Fibroblast of lung (primary cell): ENCODE results near the gene PACSIN1. TPM values are rescaled to one million over a fixed set of nuclear protein-coding genes. Genes with fewer than 3 reads are reported as not detected.

ENCODE experiments used
- DNase-seq, 2 donors: peaks; one replicate each; pipeline versions ENCODE4 v3.0.0 to v3.0.0-alpha.2; 2010; ENCODE audit warnings: low read depth in 2 of 2
- H2AFZ ChIP-seq: 2 replicates; pipeline ENCODE4 v1.5.1; 2012; ENCODE audit warnings: low read length, control low read depth, inconsistent platforms
- H3K27ac ChIP-seq: 2 replicates; pipeline ENCODE4 v1.5.1; 2011; ENCODE audit warnings: low read length, control low read depth; ENCODE audit not compliant: insufficient read depth
- H3K27me3 ChIP-seq: 2 replicates; pipeline ENCODE4 v1.5.1; 2011; ENCODE audit warnings: mild to moderate bottlenecking, low read length; ENCODE audit not compliant: control insufficient read depth, insufficient read depth
- H3K36me3 ChIP-seq: 2 replicates; pipeline ENCODE4 v1.5.1; 2011; ENCODE audit warnings: low read length; ENCODE audit not compliant: control insufficient read depth, insufficient read depth
- H3K4me1 ChIP-seq: 2 replicates; pipeline ENCODE4 v1.5.1; 2011; ENCODE audit warnings: low read length; ENCODE audit not compliant: control insufficient read depth, insufficient read depth; ENCODE audit errors: extremely low read depth
- H3K4me2 ChIP-seq: 2 replicates; pipeline ENCODE4 v1.5.1; 2011; ENCODE audit warnings: low read length, control low read depth; ENCODE audit not compliant: insufficient read depth; ENCODE audit errors: extremely low read depth
- H3K4me3 ChIP-seq, 4 experiments: fragments of 200-600 bp in 1 of 4; sonication (generic) in 1 of 4; replicated peaks in 1 of 4; 2 replicates each; pipeline ENCODE4 v1.5.1; 2011 to 2016; ENCODE audit warnings: low read length in 4 of 4, low read depth in 3 of 4, mild to moderate bottlenecking in 3 of 4, control low read depth in 2 of 4, inconsistent platforms in 1 of 4, mixed read lengths in 1 of 4; ENCODE audit not compliant: insufficient read depth in 1 of 4; ENCODE audit errors: control extremely low read depth in 1 of 4
- H3K79me2 ChIP-seq: 2 replicates; pipeline ENCODE4 v1.5.1; 2012; ENCODE audit warnings: mild to moderate bottlenecking, low read length, inconsistent platforms; ENCODE audit not compliant: control insufficient read depth, insufficient read depth
- H3K9ac ChIP-seq: 2 replicates; pipeline ENCODE4 v1.5.1; 2011; ENCODE audit warnings: mild to moderate bottlenecking, low read length, control low read depth; ENCODE audit not compliant: insufficient read depth
- H3K9me3 ChIP-seq: 2 replicates; pipeline ENCODE4 v1.5.1; 2012; ENCODE audit warnings: low read depth, low read length; ENCODE audit not compliant: control insufficient read depth, insufficient read depth
- H4K20me1 ChIP-seq: 2 replicates; pipeline ENCODE4 v1.5.1; 2011; ENCODE audit warnings: low read length; ENCODE audit not compliant: control insufficient read depth, insufficient read depth; ENCODE audit errors: extremely low read depth
- CTCF ChIP-seq, 2 donors: IDR thresholded peaks in 1 of 2; conservative IDR thresholded peaks in 1 of 2; 1 replicate in 1 of 2; 2 replicates in 1 of 2; pipeline ENCODE4 v1.5.1; 2011 to 2012; ENCODE audit warnings: low read length in 2 of 2, control low read depth in 1 of 2, inconsistent platforms in 1 of 2, low read depth in 1 of 2, mild to moderate bottlenecking in 1 of 2
- EZH2 ChIP-seq: IDR thresholded peaks from 2 replicates; pipeline ENCODE4 v1.5.1; 2012; ENCODE audit warnings: low read length, control low read depth, mild to moderate bottlenecking; ENCODE audit errors: missing control alignments
- polyA plus RNA-seq, 2 donors: library from polyadenylated mRNA; depleted of rRNA in 1 of 2; stranded (reverse) in 1 of 2; unstranded in 1 of 2; fragments of >200 nt; gene quantifications; 2 replicates each; pipeline ENCODE4 v1.2.1, GENCODE V29; 2011 to 2012; ENCODE audit warnings: missing spikeins in 1 of 2
- total RNA-seq: library from RNA; depleted of rRNA; stranded (reverse); fragments of >200 nt; gene quantifications from 2 replicates; pipeline ENCODE4 v1.2.1, GENCODE V29; 2014

Gene PACSIN1
- total and polyA plus RNA-seq, 2 donors (not counting 1 experiment from before 2014, with no cell fraction given), result under 0.01 TPM; not detected in 1

GRCh38 chr6:34569361-34569973 is 103.6 kb downstream of the PACSIN1 start:
- H3K4me2 ChIP-seq, result no peak overlapping the region
- no peaks in the 10 kb centered on the region for H3K79me2 ChIP-seq
- H3K4me1 ChIP-seq, result no peaks in the 10 kb centered on the region
- H3K9ac ChIP-seq, result no peak overlapping the region
- no peaks in the 10 kb centered on the region for H4K20me1 ChIP-seq
- no peaks in the 10 kb centered on the region for H3K36me3 ChIP-seq
- H2AFZ ChIP-seq, result no peak overlapping the region
- DNase-seq, result no peak
- TF ChIP-seq EZH2 (no peak), CTCF (conservative IDR thresholded peaks at IDR 0.05 in 1 of 2, IDR thresholded peaks at IDR 0.05 in 1 of 2; ENCODE audit: low read depth in 1 of 2, low read length in 2 of 2) (no peak)
- H3K27me3 ChIP-seq, result peaks cover 7% of the 10 kb centered on the region
- no peak overlapping the region for H3K4me3 ChIP-seq
- no peak overlapping the region for H3K27ac ChIP-seq
- H3K9me3 ChIP-seq, result no peaks in the 10 kb centered on the region

DNA sequence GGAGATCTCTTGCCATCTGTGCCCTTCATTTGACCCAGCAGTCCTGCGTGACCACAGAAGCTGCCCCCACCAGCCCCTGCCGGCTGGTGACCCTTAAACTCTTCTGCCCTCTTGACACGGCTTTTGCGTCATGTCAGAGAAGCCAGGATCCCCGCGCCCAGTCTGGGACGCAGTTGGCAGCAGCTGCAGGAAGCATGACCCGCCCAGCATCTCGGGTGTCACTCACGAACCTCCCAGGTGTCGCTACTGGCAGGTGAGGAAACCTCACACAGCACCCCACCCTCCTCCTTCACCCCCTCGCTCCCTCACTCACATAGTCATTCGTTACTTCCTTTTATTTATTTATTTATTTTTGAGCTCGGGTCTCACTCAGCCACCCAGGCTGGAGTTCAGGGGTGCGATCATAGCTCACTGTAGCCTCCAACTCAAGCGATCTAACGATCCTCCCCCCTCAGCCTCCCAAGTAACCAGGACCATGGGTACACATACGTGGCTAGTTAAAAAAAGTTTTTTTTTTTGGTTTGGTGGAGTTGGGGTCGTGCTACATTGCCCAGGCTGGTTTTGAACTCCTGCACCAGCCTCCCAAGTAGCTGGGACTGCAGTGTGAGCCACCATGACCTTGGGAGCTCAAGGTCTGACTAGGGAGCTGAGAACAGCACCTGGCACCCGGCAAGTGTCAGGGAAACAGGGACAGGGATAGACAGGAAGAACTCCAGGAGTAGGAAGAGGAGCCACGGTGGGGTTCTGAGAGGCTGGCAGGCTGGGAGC is 104.4 kb downstream of the PACSIN1 start:
- peaks cover 7% of the 10 kb centered on the region for H3K27me3 ChIP-seq
- no peak for TF ChIP-seq EZH2
- TF ChIP-seq CTCF (conservative IDR thresholded peaks at IDR 0.05 in 1 of 2, IDR thresholded peaks at IDR 0.05 in 1 of 2; ENCODE audit: low read depth in 1 of 2, low read length in 2 of 2), result no peak
- H4K20me1 ChIP-seq, result no peaks in the 10 kb centered on the region
- H3K27ac ChIP-seq, result no peak overlapping the region
- H3K79me2 ChIP-seq, result no peaks in the 10 kb centered on the region
- no peak overlapping the region for H2AFZ ChIP-seq
- no peak overlapping the region for H3K4me2 ChIP-seq
- H3K4me3 ChIP-seq, result no peak overlapping the region
- no peak for DNase-seq
- H3K36me3 ChIP-seq, result no peaks in the 10 kb centered on the region
- H3K9me3 ChIP-seq, result no peaks in the 10 kb centered on the region
- H3K9ac ChIP-seq, result no peak overlapping the region
- H3K4me1 ChIP-seq, result no peaks in the 10 kb centered on the region

- no peaks in the 10 kb centered on the region for H3K4me1 ChIP-seq
- no peak overlapping the region for H3K4me2 ChIP-seq
- no peak overlapping the region for H3K9ac ChIP-seq
- no peak for DNase-seq
- no peak overlapping the region for H2AFZ ChIP-seq
- TF ChIP-seq EZH2 (no peak), CTCF (conservative IDR thresholded peaks at IDR 0.05 in 1 of 2, IDR thresholded peaks at IDR 0.05 in 1 of 2; ENCODE audit: low read depth in 1 of 2, low read length in 2 of 2) (no peak)
- peaks cover 7% of the 10 kb centered on the region for H3K27me3 ChIP-seq
- no peak overlapping the region for H3K27ac ChIP-seq
- no peaks in the 10 kb centered on the region for H3K79me2 ChIP-seq
- no peaks in the 10 kb centered on the region for H3K9me3 ChIP-seq
- H4K20me1 ChIP-seq, result no peaks in the 10 kb centered on the region
- no peaks in the 10 kb centered on the region for H3K36me3 ChIP-seq
- H3K4me3 ChIP-seq, result no peak overlapping the region
Observed at GRCh38 chr6:34571388-34571787, 105.5 kb downstream of the PACSIN1 start.
